Uterus (tissue), 2 donors: Measurements from ENCODE around the gene SGIP1.

Experiments used
- CTCF ChIP-seq, 4 experiments: fragments of 200-600 bp in 2 of 4; fragments of 450-650 bp in 2 of 4; sonication (generic) in 2 of 4; IDR thresholded peaks; one replicate each; pipeline ENCODE4 v1.5.1; 2016 to 2019; ENCODE audit warnings: antibody characterized with exemption in 4 of 4, mild to moderate bottlenecking in 2 of 4, moderate library complexity in 1 of 4
- POLR2A ChIP-seq, 2 donors: fragments of 450-650 bp; IDR thresholded peaks; one replicate each; pipeline ENCODE4 v1.6.1; 2016; ENCODE audit warnings: antibody characterized with exemption in 2 of 2, mild to moderate bottlenecking in 1 of 2, moderate library complexity in 1 of 2

GRCh38 chr1:66778969-66779368 is 245.0 kb downstream of the SGIP1 start:
- no peak for TF ChIP-seq POLR2A (IDR thresholded peaks at IDR 0.05)
- TF ChIP-seq CTCF (IDR thresholded peaks at IDR 0.05), result no peak
